Measurements from ENCODE around the gene SIDT2.
"Not testable (repeated sequence)": the region's sequence is repeated elsewhere in the genome, so short reads cannot be mapped to it uniquely, and the experiment has no call there.

Gene SIDT2

GRCh38 chr11:117171404-117172061 lies 7.0 kb upstream of the SIDT2 start:
- no peak for DNase-seq (ENCODE audit: low read depth in 4 of 4, low spot score in 1 of 4)

GRCh38 chr11:117172724-117173421 lies 5.7 kb upstream of the SIDT2 start:
- no peak for DNase-seq (ENCODE audit: low read depth in 4 of 4, low spot score in 1 of 4)

GRCh38 chr11:117175104-117175503 lies 3.4 kb upstream of the SIDT2 start:
- no peak for DNase-seq (ENCODE audit: low read depth in 4 of 4, low spot score in 1 of 4)

GRCh38 chr11:117175781-117176180 lies 2.8 kb upstream of the SIDT2 start:
- no peak for DNase-seq (ENCODE audit: low read depth in 4 of 4, low spot score in 1 of 4)

GRCh38 chr11:117176186-117176585 lies 2.4 kb upstream of the SIDT2 start:
- no peak for DNase-seq (ENCODE audit: low read depth in 4 of 4, low spot score in 1 of 4)

- DNase-seq (ENCODE audit: low read depth in 4 of 4, low spot score in 1 of 4), result no peak
Measured at GRCh38 chr11:117177534-117178209, 871 bp upstream of the SIDT2 start.

GRCh38 chr11:117179048-117179999 lies 781 bp downstream of the SIDT2 start:
- peak in 1 of 4 experiments; percentile 10 for DNase-seq (ENCODE audit: low read depth in 4 of 4, low spot score in 1 of 4)

- DNase-seq (ENCODE audit: low read depth in 4 of 4, low spot score in 1 of 4), result no peak
Measured at GRCh38 chr11:117180020-117180419, 1.5 kb downstream of the SIDT2 start.

- DNase-seq (ENCODE audit: low read depth in 4 of 4, low spot score in 1 of 4), result peak in 2 of 4 experiments; percentile 34 to 48
Measured at GRCh38 chr11:117180661-117181585, 2.4 kb downstream of the SIDT2 start.

GRCh38 chr11:117181586-117182550 lies 3.3 kb downstream of the SIDT2 start:
- DNase-seq (ENCODE audit: low read depth in 4 of 4, low spot score in 1 of 4), result no peak

- no peak for DNase-seq (ENCODE audit: low read depth in 4 of 4, low spot score in 1 of 4)
Measured at GRCh38 chr11:117182551-117182935, 4.0 kb downstream of the SIDT2 start.

- not testable (repeated sequence) for DNase-seq (ENCODE audit: low read depth in 4 of 4, low spot score in 1 of 4)
Measured at GRCh38 chr11:117183178-117183577, 4.6 kb downstream of the SIDT2 start.

GRCh38 chr11:117183724-117184349 lies 5.3 kb downstream of the SIDT2 start:
- DNase-seq (ENCODE audit: low read depth in 4 of 4, low spot score in 1 of 4), result no peak

- no peak for DNase-seq (ENCODE audit: low read depth in 4 of 4, low spot score in 1 of 4)
Measured at GRCh38 chr11:117185736-117186430, 7.3 kb downstream of the SIDT2 start.

GRCh38 chr11:117186431-117186761 lies 7.9 kb downstream of the SIDT2 start:
- DNase-seq (ENCODE audit: low read depth in 4 of 4, low spot score in 1 of 4), result no peak

GRCh38 chr11:117187007-117187406 lies 8.5 kb downstream of the SIDT2 start:
- DNase-seq (ENCODE audit: low read depth in 4 of 4, low spot score in 1 of 4), result no peak

- DNase-seq (ENCODE audit: low read depth in 4 of 4, low spot score in 1 of 4), result no peak
Measured at GRCh38 chr11:117187428-117187798, 8.9 kb downstream of the SIDT2 start.
